ENCODE measurements around the gene DNAJB9. TPM values are rescaled to one million over a fixed set of nuclear protein-coding genes. Genes with fewer than 3 reads are reported as not detected.

Gene DNAJB9
- total and polyA plus RNA-seq, 2 experiments from 2014 or later, result 108 to 183 TPM

GRCh38 chr7:108614896-108615295 is 45.2 kb downstream of the DNAJB9 start:
- H3K9me3 ChIP-seq (ENCODE audit: low read depth), result no peaks in the 10 kb centered on the region
- DNase-seq (ENCODE audit: low read depth in 1 of 2, low spot score in 1 of 2), result no peak
- no peaks in the 10 kb centered on the region for H3K27me3 ChIP-seq
- H3K36me3 ChIP-seq, result no peaks in the 10 kb centered on the region
- H3K4me3 ChIP-seq, result no peak overlapping the region
- TF ChIP-seq CTCF (IDR thresholded peaks at IDR 0.05; ENCODE audit: low read depth, low read length), result no peak
- peaks cover 5% of the 10 kb centered on the region for H3K4me1 ChIP-seq (ENCODE audit: low read depth)
- H3K27ac ChIP-seq, result no peak overlapping the region

- TF ChIP-seq CTCF (IDR thresholded peaks at IDR 0.05; ENCODE audit: low read depth, low read length), result no peak
- no peaks in the 10 kb centered on the region for H3K9me3 ChIP-seq (ENCODE audit: low read depth)
- no peak for DNase-seq (ENCODE audit: low read depth in 1 of 2, low spot score in 1 of 2)
- no peak overlapping the region for H3K27ac ChIP-seq
- H3K27me3 ChIP-seq, result no peaks in the 10 kb centered on the region
- H3K36me3 ChIP-seq, result no peaks in the 10 kb centered on the region
- no peak overlapping the region for H3K4me3 ChIP-seq
- H3K4me1 ChIP-seq (ENCODE audit: low read depth), result no peaks in the 10 kb centered on the region
Measured at GRCh38 chr7:108618056-108618455, 48.4 kb downstream of the DNAJB9 start.

DNA sequence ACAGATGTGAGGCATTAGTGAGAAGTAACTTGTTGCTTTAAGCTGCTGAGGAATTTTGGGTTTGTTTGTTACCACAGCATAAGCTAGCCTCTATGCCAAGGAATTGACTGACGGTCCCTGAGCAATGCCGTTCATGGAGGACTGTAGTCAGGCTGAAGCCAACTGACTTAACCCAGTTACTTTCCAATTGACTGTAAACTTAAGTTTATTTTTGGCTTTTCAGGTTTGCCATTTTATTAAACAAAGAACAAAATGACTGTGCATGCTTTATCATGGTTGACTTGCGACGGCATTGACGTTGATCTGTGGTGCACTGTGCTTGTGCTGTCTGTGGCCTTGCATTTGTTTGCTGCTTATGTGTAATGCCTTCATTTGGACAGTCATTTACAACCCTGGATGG is 53.5 kb downstream of the DNAJB9 start:
- peak in 1 of 2 donors; percentile 4 for DNase-seq (ENCODE audit: low read depth in 1 of 2, low spot score in 1 of 2)
- H3K27ac ChIP-seq, result no peak overlapping the region
- H3K4me1 ChIP-seq (ENCODE audit: low read depth), result no peaks in the 10 kb centered on the region

More for the DNA sequence above, 53.5 kb downstream of the DNAJB9 start:
- Histone ChIP-seq H3K27me3 (no peaks in the 10 kb centered on the region), H3K9me3 (ENCODE audit: low read depth) (no peaks in the 10 kb centered on the region), H3K4me3 (no peak overlapping the region), H3K36me3 (no peaks in the 10 kb centered on the region)
- no peak for TF ChIP-seq CTCF (IDR thresholded peaks at IDR 0.05; ENCODE audit: low read depth, low read length)

Other genes with a start within 250 kb of the DNAJB9 start
- 3.4 and 3.9 TPM in 2 replicates for gene NRCAM, start 113.4 kb upstream of the DNAJB9 start, total RNA-seq
- 0.76 and 1.2 TPM in 2 replicates for gene NRCAM, start 113.4 kb upstream of the DNAJB9 start, polyA plus RNA-seq
- 19.6 and 20.0 TPM in 2 replicates for gene PNPLA8, start 43.7 kb upstream of the DNAJB9 start, total RNA-seq
- 21.3 and 30.5 TPM in 2 replicates for gene PNPLA8, start 43.7 kb upstream of the DNAJB9 start, polyA plus RNA-seq
- gene THAP5, start 168 bp upstream of the DNAJB9 start, total RNA-seq, result 16.5 and 24.1 TPM in 2 replicates
- 19.9 and 20.2 TPM in 2 replicates for gene THAP5, start 168 bp upstream of the DNAJB9 start, polyA plus RNA-seq